GM18507 (cell line): Measurements from ENCODE around the gene GJC2.

Experiments used
- DNase-seq: peaks from one replicate; pipeline ENCODE4 v3.0.0; 2011; ENCODE audit warnings: low read depth; ENCODE audit not compliant: insufficient read length; ENCODE audit errors: extremely low spot score
- FAIRE-seq: peaks from 2 replicates; lab custom pipeline; 2011; peaks lifted over from hg19 to GRCh38; lab: Jason Lieb, UNC

Gene GJC2

DNA sequence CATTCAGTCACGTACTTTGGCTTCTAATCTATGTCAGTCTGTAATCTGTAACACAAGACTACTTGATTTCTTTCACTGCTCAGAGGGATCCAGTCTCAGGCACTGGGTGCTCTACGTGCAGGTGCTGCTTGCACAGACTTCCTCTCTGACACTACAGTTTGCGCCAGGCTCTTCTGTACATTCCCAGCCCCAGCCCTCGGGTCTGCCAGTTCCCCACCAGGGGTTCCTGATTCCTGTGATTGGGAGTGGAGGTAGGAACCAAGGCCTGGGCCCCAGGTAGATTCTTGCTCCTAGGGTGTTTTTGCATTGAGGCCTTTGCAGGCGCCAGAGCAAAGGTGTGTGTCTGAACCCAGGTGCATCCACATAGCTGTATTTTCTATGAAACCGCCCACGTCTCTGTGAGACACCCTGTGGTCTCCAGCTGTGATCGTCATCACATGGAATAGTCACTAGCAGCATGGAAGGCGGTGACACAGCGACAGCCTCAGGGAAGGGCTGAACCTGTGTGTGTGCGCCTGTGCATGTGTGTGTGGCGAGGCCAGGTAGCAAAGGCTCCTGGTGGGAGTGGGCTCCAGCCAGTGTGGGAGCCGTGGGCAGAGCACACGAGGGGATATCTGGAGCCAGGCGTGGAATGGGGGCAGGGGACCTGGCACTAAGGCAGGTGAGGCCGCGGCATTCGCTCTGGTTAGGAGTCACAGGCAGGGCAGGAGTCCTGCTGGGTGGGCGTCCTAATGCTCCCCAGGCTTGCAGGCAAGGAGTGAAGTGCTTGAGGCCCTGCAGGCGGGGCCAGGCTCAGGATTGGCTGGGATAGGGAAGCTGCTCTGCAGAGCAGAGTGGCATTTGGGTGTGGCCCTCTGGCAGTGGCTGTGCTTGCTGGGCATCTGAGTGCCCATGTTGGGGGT lies 5.2 kb downstream of the GJC2 start:
- DNase-seq: no peak

DNA sequence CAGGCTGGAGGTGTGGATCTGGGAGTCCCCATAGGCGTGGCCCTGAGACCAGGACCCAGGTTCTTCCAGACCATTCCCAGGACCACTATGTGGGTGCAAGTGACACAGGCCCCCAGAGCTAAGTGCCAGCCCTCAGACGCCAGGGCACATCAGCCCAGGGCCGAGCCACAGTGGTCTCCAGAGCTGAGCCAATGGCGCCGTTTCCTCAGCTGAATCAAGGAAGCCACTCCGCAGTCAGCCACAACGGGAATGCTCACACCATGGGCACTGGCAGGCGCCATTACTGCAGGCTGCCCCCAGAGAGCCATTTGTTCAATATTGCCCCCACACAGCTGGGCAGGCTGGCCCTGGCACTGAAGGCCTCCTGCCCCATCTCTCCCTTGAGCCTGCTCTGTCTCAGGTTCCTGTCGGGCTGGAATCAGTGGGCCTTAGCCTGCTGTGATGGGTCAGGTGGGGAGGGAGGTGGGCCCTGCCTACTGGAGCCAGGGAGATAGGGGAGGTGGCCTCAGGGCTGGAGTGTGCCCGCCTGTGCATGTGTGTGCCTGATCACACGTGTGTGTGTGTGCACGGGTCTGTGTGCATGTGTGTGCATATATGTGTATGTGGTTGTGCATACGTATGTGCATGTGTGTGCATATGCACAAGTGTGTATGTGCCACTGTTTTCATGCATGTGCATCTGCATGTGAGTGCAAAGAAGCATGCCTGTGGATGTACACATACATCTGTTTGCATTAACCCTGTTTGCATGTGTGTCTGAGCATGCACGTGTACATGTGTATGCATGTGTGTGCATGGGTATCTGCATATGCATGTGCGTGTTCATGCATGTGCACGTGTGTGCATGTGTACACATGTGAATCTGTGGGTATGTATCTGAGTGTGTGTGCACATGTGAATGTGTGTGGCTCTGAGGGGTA lies 6.1 kb downstream of the GJC2 start:
- no peak for FAIRE-seq
- DNase-seq: no peak

More for the DNA sequence above, 5.2 kb downstream of the GJC2 start:
- FAIRE-seq: no peak

DNA sequence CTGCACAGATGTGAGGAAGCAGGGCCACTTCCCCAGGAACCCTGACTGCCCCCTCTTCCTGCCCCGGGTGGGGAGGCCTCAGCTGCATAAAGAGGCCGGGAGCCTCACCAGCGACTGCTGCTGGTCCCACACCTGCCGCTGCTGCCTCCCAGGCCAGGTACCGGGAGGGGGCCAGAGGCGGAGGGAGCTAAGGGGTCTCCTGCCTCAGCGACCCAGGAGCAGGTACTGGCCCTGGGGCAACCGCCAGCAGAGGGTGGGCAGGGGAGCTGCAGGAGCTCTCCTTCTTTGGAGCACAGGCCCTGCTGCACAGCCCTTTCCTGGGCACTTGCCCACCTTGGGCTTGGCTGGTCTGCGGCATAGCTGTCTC lies 6.8 kb downstream of the GJC2 start:
- DNase-seq (no peak), FAIRE-seq (no peak)

DNA sequence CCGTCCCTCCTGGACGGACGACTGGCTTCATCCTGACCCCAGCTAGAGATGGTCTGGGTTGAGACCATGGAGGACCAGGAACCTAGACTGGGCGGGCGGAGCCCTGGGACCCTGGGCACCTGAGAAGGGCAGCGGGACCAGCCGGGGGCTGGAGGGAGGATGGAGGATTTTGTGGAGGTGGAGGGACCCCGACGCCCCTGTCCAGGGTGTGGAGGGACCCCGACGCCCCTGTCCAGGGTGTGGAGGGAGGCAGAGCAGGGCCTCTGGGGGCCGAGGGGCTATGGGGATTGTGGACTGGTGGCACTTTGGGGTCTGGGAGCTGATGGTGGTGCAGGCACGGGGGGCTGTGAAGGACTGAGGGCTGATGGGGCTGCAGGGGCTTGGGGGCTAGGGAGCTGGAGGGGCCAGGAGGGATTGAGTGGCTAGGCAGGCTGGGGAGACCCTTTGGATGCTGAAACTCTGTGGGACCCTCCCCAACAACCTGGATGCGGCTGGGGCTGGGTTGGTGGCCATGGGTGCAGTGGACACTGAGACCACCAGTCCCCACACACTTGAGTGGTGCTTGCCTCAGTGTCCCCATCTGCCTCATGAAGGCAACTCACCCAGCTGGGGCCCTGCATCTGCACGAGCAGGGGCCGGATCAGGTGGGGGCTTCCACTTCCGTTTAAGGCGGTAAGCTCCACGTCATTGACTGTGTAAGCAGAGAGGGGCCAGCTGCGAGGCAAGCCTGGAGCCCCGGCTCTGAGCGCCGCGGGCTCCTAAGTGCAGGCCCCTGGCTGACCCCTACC lies 7.4 kb downstream of the GJC2 start:
- FAIRE-seq (no peak), DNase-seq (no peak)

DNA sequence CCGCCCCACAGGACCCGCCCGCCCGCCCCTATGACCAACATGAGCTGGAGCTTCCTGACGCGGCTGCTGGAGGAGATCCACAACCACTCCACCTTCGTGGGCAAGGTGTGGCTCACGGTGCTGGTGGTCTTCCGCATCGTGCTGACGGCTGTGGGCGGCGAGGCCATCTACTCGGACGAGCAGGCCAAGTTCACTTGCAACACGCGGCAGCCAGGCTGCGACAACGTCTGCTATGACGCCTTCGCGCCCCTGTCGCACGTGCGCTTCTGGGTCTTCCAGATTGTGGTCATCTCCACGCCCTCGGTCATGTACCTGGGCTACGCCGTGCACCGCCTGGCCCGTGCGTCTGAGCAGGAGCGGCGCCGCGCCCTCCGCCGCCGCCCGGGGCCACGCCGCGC lies 8.0 kb downstream of the GJC2 start:
- no peak for FAIRE-seq

DNA sequence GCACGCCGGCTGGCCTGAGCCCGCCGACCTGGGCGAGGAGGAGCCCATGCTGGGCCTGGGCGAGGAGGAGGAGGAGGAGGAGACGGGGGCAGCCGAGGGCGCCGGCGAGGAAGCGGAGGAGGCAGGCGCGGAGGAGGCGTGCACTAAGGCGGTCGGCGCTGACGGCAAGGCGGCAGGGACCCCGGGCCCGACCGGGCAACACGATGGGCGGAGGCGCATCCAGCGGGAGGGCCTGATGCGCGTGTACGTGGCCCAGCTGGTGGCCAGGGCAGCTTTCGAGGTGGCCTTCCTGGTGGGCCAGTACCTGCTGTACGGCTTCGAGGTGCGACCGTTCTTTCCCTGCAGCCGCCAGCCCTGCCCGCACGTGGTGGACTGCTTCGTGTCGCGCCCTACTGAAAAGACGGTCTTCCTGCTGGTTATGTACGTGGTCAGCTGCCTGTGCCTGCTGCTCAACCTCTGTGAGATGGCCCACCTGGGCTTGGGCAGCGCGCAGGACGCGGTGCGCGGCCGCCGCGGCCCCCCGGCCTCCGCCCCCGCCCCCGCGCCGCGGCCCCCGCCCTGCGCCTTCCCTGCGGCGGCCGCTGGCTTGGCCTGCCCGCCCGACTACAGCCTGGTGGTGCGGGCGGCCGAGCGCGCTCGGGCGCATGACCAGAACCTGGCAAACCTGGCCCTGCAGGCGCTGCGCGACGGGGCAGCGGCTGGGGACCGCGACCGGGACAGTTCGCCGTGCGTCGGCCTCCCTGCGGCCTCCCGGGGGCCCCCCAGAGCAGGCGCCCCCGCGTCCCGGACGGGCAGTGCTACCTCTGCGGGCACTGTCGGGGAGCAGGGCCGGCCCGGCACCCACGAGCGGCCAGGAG lies 8.6 kb downstream of the GJC2 start:
- DNase-seq (no peak), FAIRE-seq (no peak)

More for the DNA sequence above, 8.0 kb downstream of the GJC2 start:
- no peak for DNase-seq

DNA sequence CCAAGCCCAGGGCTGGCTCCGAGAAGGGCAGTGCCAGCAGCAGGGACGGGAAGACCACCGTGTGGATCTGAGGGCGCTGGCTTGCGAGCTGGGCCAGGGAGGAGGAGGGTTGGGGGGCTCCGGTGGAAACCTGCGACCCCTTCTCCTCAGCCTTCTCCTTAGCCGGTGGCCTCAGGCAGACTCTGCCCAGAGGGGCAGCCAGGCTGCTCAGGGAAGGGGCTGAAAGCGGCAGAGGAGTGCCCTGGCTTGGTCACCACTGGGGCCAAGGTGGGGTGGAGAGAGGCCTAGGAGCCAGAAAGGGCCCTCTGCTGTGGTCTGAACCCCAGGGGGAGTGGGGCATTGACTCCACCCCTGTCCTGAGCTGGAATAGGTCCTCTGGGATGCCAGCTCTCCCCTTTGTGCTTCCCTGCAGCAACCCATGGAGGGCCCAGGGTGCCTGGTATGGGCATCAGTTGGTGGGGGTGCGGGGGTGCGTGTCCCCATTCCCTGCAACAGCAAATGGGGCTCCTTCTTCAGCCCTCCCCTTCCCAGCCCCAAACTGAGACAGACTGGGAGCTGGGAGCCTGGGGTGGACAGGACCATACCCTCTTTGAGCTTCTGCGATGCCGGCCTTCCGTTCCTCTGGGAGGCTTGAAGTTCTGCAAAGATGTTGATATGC lies 9.4 kb downstream of the GJC2 start:
- FAIRE-seq (no peak), DNase-seq (no peak)

DNA sequence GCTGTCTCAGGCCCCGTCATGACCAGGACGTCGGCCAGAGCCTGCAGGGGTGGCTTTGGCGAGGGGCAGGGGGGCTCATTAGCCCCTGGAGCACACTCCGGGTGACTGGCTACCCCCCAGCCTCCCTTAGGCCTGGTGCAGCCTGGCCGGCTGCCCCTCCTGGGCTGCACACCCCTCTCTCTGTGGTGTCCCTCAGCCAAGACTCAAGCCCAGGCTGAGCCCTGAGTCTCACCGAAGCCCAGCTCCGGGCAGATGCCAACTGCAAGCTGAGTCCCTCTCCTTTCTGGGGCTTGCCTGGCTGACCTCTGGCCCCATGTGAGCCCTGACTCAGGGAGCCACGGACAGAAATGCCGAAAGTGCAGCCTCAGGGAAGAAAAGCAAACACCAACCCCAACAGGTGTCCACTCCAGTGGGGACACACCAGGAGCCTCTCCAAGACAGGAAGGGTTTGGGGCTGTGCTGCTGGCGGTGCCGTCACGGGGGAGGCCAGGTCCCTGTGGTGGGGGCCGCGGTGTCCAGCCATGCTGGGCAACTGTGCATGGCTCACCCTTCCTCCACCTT lies 10.6 kb downstream of the GJC2 start:
- DNase-seq (no peak), FAIRE-seq (no peak)

DNA sequence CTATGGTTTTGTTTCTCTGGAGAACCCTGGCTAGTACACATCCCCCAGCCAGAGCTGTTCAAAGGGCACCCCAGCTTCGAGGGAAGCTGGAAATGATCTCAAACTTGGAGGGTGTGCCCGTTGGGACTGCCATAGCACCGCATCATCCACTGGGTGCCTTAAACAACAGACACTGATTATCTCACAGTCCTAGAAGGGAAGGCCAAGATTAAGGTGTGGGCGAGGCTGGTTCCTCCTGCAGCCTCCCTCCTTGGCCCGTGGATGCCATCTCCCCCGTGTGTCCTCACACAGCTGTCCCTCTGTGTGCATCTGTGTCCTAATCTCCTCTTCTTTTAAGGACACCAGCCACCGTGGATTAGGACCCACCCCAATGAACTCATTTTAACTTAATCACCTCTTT lies 11.6 kb downstream of the GJC2 start:
- no peak for FAIRE-seq
- DNase-seq: no peak

DNA sequence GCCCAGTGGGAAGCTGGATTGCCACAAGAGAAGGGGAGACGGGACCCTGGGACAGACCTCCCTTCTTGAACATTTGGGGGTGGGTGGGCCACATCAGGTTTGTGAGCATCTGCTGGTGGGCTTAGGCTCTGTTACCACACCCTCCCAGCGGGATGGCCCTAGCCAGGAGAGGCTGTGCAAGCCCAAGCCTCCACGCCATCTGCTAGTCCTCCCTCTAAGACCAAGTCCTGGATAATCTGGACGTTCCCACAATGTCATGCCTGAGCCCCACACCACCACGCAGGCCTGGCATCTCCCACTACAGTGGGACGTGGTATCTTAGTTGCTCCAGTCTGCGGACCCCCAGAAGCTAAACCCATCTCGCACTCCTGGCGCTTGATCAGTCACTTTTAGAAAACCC lies 12.1 kb downstream of the GJC2 start:
- DNase-seq (no peak), FAIRE-seq (no peak)

DNA sequence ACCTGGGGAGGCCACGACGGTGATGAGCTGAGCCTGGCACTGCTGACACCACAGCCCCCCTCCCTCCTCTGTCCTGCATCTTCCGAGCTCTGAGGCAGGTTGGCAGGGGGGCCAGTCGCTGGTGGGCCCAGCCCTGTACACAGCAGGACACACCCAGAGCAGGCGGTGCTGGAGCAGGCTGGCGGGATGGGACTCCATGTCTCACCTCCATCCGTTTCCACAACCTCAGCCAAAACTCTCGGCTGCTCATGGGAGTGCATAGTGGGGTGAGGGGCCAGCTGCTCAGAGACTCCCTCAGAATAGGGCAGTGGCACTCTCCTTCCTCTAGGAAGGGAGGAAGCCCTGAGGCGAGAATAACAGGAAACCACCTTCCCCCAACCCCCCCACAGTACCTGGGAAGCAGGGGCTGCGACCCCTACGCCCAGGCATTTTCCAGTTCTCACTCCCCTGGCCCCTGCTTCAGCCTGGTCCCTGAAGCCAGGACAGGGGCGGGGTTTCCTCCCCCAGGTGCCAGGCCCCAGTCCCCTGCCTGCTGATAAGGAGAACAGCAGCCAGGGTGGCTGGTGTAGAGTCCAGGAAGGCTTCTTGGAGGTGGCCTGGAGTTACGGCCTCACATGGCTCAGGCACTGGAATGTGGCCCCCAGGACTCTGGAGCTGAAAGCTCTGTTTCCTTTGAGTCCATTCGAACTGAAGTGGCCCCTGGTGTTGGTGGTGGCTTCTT lies 12.7 kb downstream of the GJC2 start:
- no peak for FAIRE-seq
- DNase-seq: no peak

DNA sequence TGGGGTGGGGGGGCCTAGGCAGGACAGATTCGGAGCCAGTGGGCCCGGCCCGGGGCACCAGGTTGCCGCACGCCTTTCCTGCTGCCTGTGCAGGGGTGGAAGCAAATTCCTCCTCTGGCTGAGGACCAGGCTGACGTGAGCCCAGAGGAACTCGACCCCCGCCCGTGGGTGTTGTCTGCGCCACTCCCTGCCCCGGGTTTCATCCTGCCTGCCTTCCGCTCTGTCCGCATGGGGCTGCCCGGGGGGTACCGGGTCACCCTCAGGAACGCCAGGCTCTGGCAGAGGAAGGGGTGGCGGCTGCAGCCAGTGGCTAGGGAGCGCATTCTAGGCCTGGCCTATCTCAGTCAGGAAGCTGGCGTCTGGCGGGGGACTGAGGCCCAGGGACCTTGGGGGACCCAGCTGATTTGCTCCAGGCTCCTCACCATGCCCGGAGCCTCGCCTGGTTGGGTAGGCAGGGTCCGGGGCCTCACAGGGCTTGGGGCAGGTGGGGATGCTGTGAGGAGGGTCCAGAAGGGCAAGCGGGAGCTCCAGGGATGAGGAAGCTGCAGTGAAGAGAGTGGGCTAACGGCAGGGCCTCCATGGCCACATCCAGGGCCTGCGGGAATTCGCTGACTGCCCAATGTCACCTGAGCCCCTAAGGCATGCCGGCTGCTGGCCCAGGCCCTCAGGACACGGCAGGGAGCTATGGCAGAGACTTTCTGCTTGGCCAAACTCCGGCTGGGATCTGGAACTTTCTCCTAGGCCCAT lies 13.4 kb downstream of the GJC2 start:
- no peak for DNase-seq
- FAIRE-seq: no peak

DNA sequence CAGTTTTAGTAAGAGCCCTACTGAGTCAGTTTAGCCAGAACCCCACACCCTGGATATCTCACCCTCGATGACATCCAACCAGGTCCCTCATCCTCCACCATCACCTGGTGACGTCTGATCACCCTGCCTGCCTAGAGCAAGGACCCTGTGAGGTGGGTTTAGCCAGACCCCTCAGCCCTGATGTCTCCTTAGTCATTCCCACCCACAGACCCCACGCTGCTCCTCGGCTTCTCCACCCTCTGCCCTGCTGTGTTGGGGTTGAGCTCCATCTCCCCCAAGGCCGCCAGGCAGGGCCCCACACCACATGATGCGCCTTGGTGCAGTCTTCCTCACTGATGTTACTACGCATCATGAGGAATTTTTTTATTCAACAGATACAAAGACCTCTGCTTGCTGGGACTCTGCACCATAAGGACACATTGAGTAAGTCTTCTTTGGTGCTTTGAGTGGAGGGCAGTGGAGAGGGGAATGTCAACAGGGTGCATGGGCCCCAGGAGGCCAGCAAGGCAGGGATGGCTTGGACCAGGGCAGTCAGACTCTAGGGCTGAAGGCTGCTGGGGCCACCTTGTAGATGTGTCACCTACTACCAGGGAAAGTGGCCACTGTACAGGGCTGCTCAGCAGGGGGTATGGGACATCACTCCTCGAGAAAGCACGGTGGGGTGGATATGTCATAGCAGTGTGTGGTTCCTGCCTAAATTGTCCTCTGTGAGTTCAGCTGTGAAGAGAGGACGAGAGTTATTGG lies 14.2 kb downstream of the GJC2 start:
- FAIRE-seq (no peak), DNase-seq (no peak)

DNA sequence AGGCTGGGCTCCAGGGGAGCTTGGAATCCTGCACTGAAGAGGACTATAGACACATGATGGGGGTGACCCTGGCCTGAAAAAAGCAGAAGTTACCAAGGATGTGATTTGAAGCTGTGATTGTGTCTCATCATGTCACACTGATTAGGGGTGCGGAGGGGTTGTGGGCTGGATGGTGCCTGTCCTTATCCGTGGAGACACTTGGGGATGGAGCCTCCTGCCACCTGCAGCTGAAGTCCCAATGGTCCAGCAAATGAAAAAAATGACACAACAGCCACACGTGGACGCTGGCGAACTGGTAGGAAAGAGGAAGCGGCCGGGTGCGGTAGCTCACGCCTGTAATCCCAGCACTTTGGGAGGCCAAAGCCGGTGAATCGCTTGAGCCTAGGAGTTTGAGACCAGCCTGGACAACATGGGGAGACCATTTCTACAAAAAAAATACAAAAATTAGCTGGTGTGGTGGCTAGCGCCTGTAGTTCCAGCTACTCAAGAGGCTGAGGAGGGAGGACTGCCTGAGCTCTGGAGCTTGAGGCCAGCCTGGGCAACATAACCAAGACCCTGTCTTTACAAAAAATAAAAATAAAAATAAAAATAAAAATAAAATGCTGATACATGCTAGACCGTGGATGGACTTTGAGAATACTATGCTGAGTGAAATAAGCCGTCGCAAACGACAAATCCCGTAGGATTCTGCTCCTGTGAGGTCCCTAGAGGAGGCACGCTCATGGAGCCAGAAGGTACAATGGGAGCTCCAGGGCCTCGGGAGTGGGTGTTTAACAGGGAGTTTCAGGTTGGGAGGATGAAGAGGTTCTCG lies 15.0 kb downstream of the GJC2 start:
- no peak for DNase-seq
- no peak for FAIRE-seq

DNA sequence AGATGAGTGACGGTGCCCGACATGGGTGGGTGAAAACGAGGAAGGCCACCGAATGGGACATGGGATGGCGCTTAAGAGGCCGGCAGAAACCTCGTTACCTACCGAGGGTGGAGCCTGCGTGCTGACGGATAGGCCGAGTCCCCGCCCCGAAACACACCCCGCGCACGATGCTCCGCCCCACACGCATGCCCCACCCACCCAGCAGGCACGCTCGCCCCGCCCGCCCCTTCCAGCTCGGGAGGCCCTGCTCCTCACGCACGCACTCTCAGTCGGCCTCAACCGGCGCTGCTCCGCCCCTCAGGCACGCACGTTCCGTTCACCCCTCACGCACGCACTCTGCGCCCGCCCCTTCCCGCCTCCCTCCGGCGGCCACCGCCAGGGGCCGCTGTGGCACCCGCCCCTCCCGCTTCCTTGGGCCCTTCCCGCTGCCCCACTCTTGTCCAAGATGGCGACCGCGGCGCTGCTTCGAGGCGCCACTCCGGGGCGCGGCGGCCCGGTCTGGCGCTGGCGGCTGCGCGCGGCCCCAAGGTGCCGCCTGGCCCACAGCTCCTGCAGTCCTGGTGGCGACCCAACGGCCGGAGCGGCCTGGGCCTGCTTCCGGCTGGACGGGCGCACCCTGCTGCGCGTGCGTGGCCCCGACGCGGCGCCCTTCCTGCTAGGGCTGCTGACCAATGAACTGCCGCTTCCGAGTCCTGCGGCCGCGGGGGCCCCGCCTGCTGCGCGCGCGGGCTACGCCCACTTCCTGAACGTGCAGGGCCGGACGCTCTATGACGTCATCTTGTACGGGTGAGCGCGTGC lies 15.8 kb downstream of the GJC2 start, which contains the start of gene IBA57:
Gene IBA57, plus strand, starts transcription at position 433 of the 798 bp plus-strand sequence. Its CDS starts 13 bp downstream, at position 446.
- DNase-seq (peak; percentile 99), FAIRE-seq (peak; percentile 96)
